Aorta (tissue), 5 donors: Measurements from ENCODE around the gene RBM20. TPM values are rescaled to one million over a fixed set of nuclear protein-coding genes. Genes with fewer than 3 reads are reported as not detected.
"Not testable (repeated sequence)": the region's sequence is repeated elsewhere in the genome, so short reads cannot be mapped to it uniquely, and the experiment has no call there.

Source experiments
- ATAC-seq: fragments of 200-7000 bp; cut with Tn5 transposase; one replicate; pipeline ENCODE4 v1.9.1; 2022; ENCODE audit warnings: moderate library complexity; ENCODE audit not compliant: low FRiP score
- DNase-seq, 2 donors: peaks; one replicate each; pipeline ENCODE4 v3.0.0-alpha.2; 2020
- H3K27ac ChIP-seq, 2 donors: one replicate each; pipeline ENCODE4 v1.5.1; 2013; ENCODE audit warnings: low read length in 2 of 2, mild to moderate bottlenecking in 2 of 2, moderate library complexity in 2 of 2, control low read depth in 1 of 2, inconsistent platforms in 1 of 2, low read depth in 1 of 2
- H3K27me3 ChIP-seq, 2 donors: one replicate each; pipeline ENCODE4 v1.6.1; 2013; ENCODE audit warnings: control low read depth in 1 of 2, low read length in 1 of 2, mild to moderate bottlenecking in 1 of 2, moderate library complexity in 1 of 2; ENCODE audit not compliant: insufficient read depth in 2 of 2, control insufficient read depth in 1 of 2
- H3K36me3 ChIP-seq, 2 donors: one replicate each; pipeline ENCODE4 v1.6.1; 2013; ENCODE audit warnings: control low read depth in 1 of 2, low read length in 1 of 2, mild to moderate bottlenecking in 1 of 2; ENCODE audit not compliant: insufficient read depth in 2 of 2, control insufficient read depth in 1 of 2
- H3K4me1 ChIP-seq, 2 donors: one replicate each; pipeline ENCODE4 v1.6.1; 2013; ENCODE audit warnings: low read length in 2 of 2, control low read depth in 1 of 2, mild to moderate bottlenecking in 1 of 2, moderate library complexity in 1 of 2; ENCODE audit not compliant: insufficient read depth in 2 of 2, control insufficient read depth in 1 of 2
- H3K4me3 ChIP-seq, 2 donors: one replicate each; pipeline ENCODE4 v1.5.1; 2013; ENCODE audit warnings: low read length in 2 of 2, control low read depth in 1 of 2, mild to moderate bottlenecking in 1 of 2
- H3K9me3 ChIP-seq: one replicate; pipeline ENCODE4 v1.6.1; 2013; ENCODE audit warnings: mild to moderate bottlenecking, low read length; ENCODE audit not compliant: control insufficient read depth
- WGBS, 2 donors: extraction: QIAGEN DNeasy Blood & Tissue Kit; methylation state at CpG; one replicate each; pipeline ENCODE4 v1.1.7; 2013; 5-methylcytosine and 5-hydroxymethylcytosine counted together
- intact Hi-C, 2 donors: fragments of 100-400 bp; cut with DNase I; formaldehyde crosslinking; loops; one replicate each; pipeline versions ENCODE4 v1.14.2 to v1.15.0; 2022
- long read RNA-seq, 2 donors: library from polyadenylated mRNA; unstranded; transcript quantifications; one replicate each; pipeline ENCODE4 v2.0.0, GENCODE V29; 2020 to 2021
- polyA plus RNA-seq, 2 donors: library from polyadenylated mRNA; stranded (reverse); fragments of 200-250 nt; gene quantifications; one replicate each; pipeline ENCODE4 v1.2.3, GENCODE V29; 2013
- total RNA-seq, 2 donors: library from RNA; stranded (reverse); fragmentation: NEBNext Ultra II Directional; extraction: Animal tissue kit (Norgen Biotek cat#: 25700); gene quantifications; one replicate each; pipeline ENCODE4 v1.2.1, GENCODE V29; 2021
- donor health status: healthy with polysubstance abuse.
- donor health status: Bipolar disorder and iron deficiency.
- donor health status: DM: no; HTN: no; CAD: no.
- donor health status: DM: no; HTN: no; CAD: no.
- donor health status: DM: yes; HTN: yes; CAD: no.

RBM20 gene
- total RNA-seq, result 10 to 100 TPM in 1 of 2 donors, 1 to 10 TPM in 1; 9.9 to 11.2 TPM
- 1 to 10 TPM; 2.9 to 6.0 TPM for polyA plus RNA-seq
- long read RNA-seq, donor 1, partial matches to known transcripts, result 9 of 26 reads
- long read RNA-seq, donor 1, other reads (novel, unspliced or antisense), result 17 of 26 reads
- long read RNA-seq, donor 2, partial matches to known transcripts, result 5 of 15 reads
- long read RNA-seq, donor 2, other reads (novel, unspliced or antisense), result 9 of 15 reads

- intact Hi-C loops, result loop anchor here in 1 of 2 donors (1.0 kb wide), 1 partner anchor 33 kb away; no protein-coding TSS in a partner anchor
- Histone ChIP-seq H3K36me3 (no peaks in the 10 kb centered on the region), H3K4me3 (peak within 1 kb of the TSS; percentile 71 to 94), H3K27ac (peak within 1 kb of the TSS; percentile 38 to 68), H3K4me1 (no peaks in the 10 kb centered on the region), H3K27me3 (no peaks in the 10 kb centered on the region), H3K9me3 (no peaks in the 10 kb centered on the region)
- WGBS, 2 donors, result 1% methylated on average over 68 to 106 of the region's 106 CpGs
- DNase-seq (peak; percentile 66 to 86), ATAC-seq (peak; percentile 80)
These were observed at the start of gene RBM20 for GRCh38 chr10:110643653-110644597. TSS of gene RBM20 (plus strand) at chr10:110644336. CDS start at chr10:110644455, 119 bp downstream.

GRCh38 chr10:110597476-110597875, 46.7 kb upstream of the RBM20 start:
- Histone ChIP-seq H3K27me3 (no peaks in the 10 kb centered on the region), H3K4me3 (no peak overlapping the region), H3K27ac (no peak overlapping the region), H3K36me3 (peaks cover 0 to 3% of the 10 kb centered on the region in 2 donors), H3K9me3 (no peaks in the 10 kb centered on the region), H3K4me1 (no peaks in the 10 kb centered on the region)
- intact Hi-C loops, result no loop called here
- 89 to 91% methylated on average over 2 of the region's 2 CpGs for WGBS, 2 donors
- no peak for DNase-seq
- ATAC-seq, result no peak

- H3K4me3 ChIP-seq, result no peak overlapping the region
- WGBS, 2 donors, result 73 to 78% methylated on average over 2 of the region's 2 CpGs
- intact Hi-C loops, result loop anchor here in 1 of 2 donors (10.0 kb wide), 1 partner anchor 294 kb away; no protein-coding TSS in a partner anchor
- H3K36me3 ChIP-seq, result peaks cover 0 to 3% of the 10 kb centered on the region in 2 donors
- no peak overlapping the region for H3K27ac ChIP-seq
- no peak for ATAC-seq
- H3K9me3 ChIP-seq, result no peaks in the 10 kb centered on the region
- no peak for DNase-seq
- H3K27me3 ChIP-seq, result no peaks in the 10 kb centered on the region
- no peaks in the 10 kb centered on the region for H3K4me1 ChIP-seq
These were observed 43.5 kb upstream of the RBM20 start for GRCh38 chr10:110600487-110601101.

- ATAC-seq, result no peak
- no peak overlapping the region for H3K27ac ChIP-seq
- no peaks in the 10 kb centered on the region for H3K27me3 ChIP-seq
- WGBS, 2 donors, result 80 to 83% methylated on average over 4 of the region's 4 CpGs
- H3K36me3 ChIP-seq, result peaks cover 0 to 3% of the 10 kb centered on the region in 2 donors
- no peak for DNase-seq
- intact Hi-C loops, result loop anchor here in 1 of 2 donors (10.0 kb wide), 1 partner anchor 293 kb away; no protein-coding TSS in a partner anchor
- H3K4me1 ChIP-seq, result no peaks in the 10 kb centered on the region
- H3K4me3 ChIP-seq, result no peak overlapping the region
- no peaks in the 10 kb centered on the region for H3K9me3 ChIP-seq
These were observed 42.6 kb upstream of the RBM20 start for GRCh38 chr10:110601581-110601980.

- Histone ChIP-seq H3K4me1 (no peaks in the 10 kb centered on the region), H3K36me3 (no peaks in the 10 kb centered on the region), H3K4me3 (no peak overlapping the region), H3K27me3 (no peaks in the 10 kb centered on the region), H3K27ac (no peak overlapping the region), H3K9me3 (no peaks in the 10 kb centered on the region)
- ATAC-seq (no peak), DNase-seq (no peak)
- 78 to 86% methylated on average over 6 of the region's 6 CpGs for WGBS, 2 donors
- intact Hi-C loops, result loop anchor here in 1 of 2 donors (10.0 kb wide), 1 partner anchor 287 kb away; no protein-coding TSS in a partner anchor
These were observed 36.0 kb upstream of the RBM20 start for GRCh38 chr10:110608087-110608486.

- no peaks in the 10 kb centered on the region for H3K9me3 ChIP-seq
- ATAC-seq (no peak), DNase-seq (no peak)
- H3K27ac ChIP-seq, result no peak overlapping the region
- no peaks in the 10 kb centered on the region for H3K27me3 ChIP-seq
- 6 to 8% methylated on average over 2 of the region's 2 CpGs for WGBS, 2 donors
- H3K4me1 ChIP-seq, result no peaks in the 10 kb centered on the region
- intact Hi-C loops, result loop anchor here (1.0 to 10.0 kb wide), 3 partner anchors 63 to 285 kb away; no protein-coding TSS in a partner anchor
- H3K36me3 ChIP-seq, result no peaks in the 10 kb centered on the region
- no peak overlapping the region for H3K4me3 ChIP-seq
These were observed 34.5 kb upstream of the RBM20 start for GRCh38 chr10:110609605-110610004.

- Histone ChIP-seq H3K4me3 (no peak overlapping the region), H3K9me3 (no peaks in the 10 kb centered on the region), H3K27me3 (no peaks in the 10 kb centered on the region), H3K4me1 (no peaks in the 10 kb centered on the region), H3K27ac (no peak overlapping the region), H3K36me3 (no peaks in the 10 kb centered on the region)
- WGBS, 2 donors, result 16 to 19% methylated on average over 3 of the region's 3 CpGs
- intact Hi-C loops, result loop anchor here (1.0 to 10.0 kb wide), 3 partner anchors 62 to 284 kb away; no protein-coding TSS in a partner anchor
- ATAC-seq (peak; percentile 67), DNase-seq (no peak)
These were observed 33.8 kb upstream of the RBM20 start for GRCh38 chr10:110610308-110610774.

- H3K4me3 ChIP-seq, H3K4me1 ChIP-seq, H3K36me3 ChIP-seq, ATAC-seq, DNase-seq, H3K9me3 ChIP-seq, H3K27ac ChIP-seq, H3K27me3 ChIP-seq: not testable (repeated sequence)
- intact Hi-C loops, result loop anchor here (1.0 to 10.0 kb wide), 4 partner anchors 34 to 284 kb away; partner anchors contain the start of gene RBM20 (in 1 of the 2)
- WGBS, 2 donors, result 69 to 77% methylated on average over 3 of the region's 3 CpGs
These were observed 33.4 kb upstream of the RBM20 start for GRCh38 chr10:110610781-110611180.
